Measurements from ENCODE around the gene SNX8.

- TF ChIP-seq KDM4B (IDR thresholded peaks at IDR 0.05; ENCODE audit: borderline replicate concordance in 2 of 2, low read depth in 1 of 2) = no peak
- no peak for TF ChIP-seq ZNF785 (CRISPR knock-in tag; IDR thresholded peaks at IDR 0.05)
- TF ChIP-seq ZNF436 (CRISPR knock-in tag; IDR thresholded peaks at IDR 0.05) = no peak
- TF ChIP-seq NCOA6 (IDR thresholded peaks at IDR 0.05) = no peak
- no peak for TF ChIP-seq HEY1 (CRISPR knock-in tag; IDR thresholded peaks at IDR 0.05; ENCODE audit: borderline replicate concordance)
- TF ChIP-seq POLR2AphosphoS5 (IDR thresholded peaks at IDR 0.05; ENCODE audit: control insufficient read depth, insufficient read depth, low read depth, low read length) = peak; percentile 67; the same call in 1 of the 2 replicates
- peak in 1 of 2 experiments; percentile 64; a peak in 2 of 4 replicates for TF ChIP-seq HDAC1 (IDR thresholded peaks at IDR 0.05)
- TF ChIP-seq NKRF (IDR thresholded peaks at IDR 0.05; ENCODE audit: borderline replicate concordance) = no peak
These were observed 32.0 kb downstream of the SNX8 start for GRCh38 chr7:2282185-2282751.

Measured in K562 (cell line).